Activated T-cell treated with anti-CD3 and anti-CD28 coated beads for 48 hours (primary cell): Measurements from ENCODE around the gene KCNQ2.

Experiments used
- DNase-seq: peaks from one replicate; pipeline ENCODE4 v3.0.0-alpha.2; 2020; ENCODE audit warnings: low read depth

The KCNQ2 gene

GRCh38 chr20:63417097-63417737 is 55.2 kb downstream of the KCNQ2 start:
- no peak for DNase-seq

- no peak for DNase-seq
Measured at GRCh38 chr20:63416631-63417030, 55.8 kb downstream of the KCNQ2 start.

- DNase-seq: no peak
Measured at GRCh38 chr20:63415647-63416391, 56.6 kb downstream of the KCNQ2 start.

- no peak for DNase-seq
Measured at GRCh38 chr20:63414720-63415430, 57.6 kb downstream of the KCNQ2 start.

- no peak for DNase-seq
Measured at GRCh38 chr20:63413963-63414684, 58.3 kb downstream of the KCNQ2 start.

- DNase-seq: no peak
Measured at GRCh38 chr20:63413323-63413722, 59.1 kb downstream of the KCNQ2 start.

- DNase-seq: no peak
Measured at GRCh38 chr20:63412889-63413288, 59.6 kb downstream of the KCNQ2 start.

- no peak for DNase-seq
Measured at GRCh38 chr20:63411898-63412631, 60.4 kb downstream of the KCNQ2 start.

- no peak for DNase-seq
Measured at GRCh38 chr20:63411151-63411897, 61.1 kb downstream of the KCNQ2 start.

- no peak for DNase-seq
Measured at GRCh38 chr20:63409834-63410435, 62.5 kb downstream of the KCNQ2 start.

GRCh38 chr20:63409066-63409833 is 63.2 kb downstream of the KCNQ2 start:
- no peak for DNase-seq

GRCh38 chr20:63408684-63409046 is 63.8 kb downstream of the KCNQ2 start:
- DNase-seq: no peak

GRCh38 chr20:63407928-63408683 is 64.3 kb downstream of the KCNQ2 start:
- no peak for DNase-seq

- no peak for DNase-seq
Measured at GRCh38 chr20:63406617-63407245, 65.7 kb downstream of the KCNQ2 start.

GRCh38 chr20:63406011-63406410 is 66.4 kb downstream of the KCNQ2 start:
- no peak for DNase-seq

- DNase-seq: no peak
Measured at GRCh38 chr20:63405102-63405730, 67.2 kb downstream of the KCNQ2 start.

- no peak for DNase-seq
Measured at GRCh38 chr20:63404129-63405085, 68.0 kb downstream of the KCNQ2 start.
